HCT116 (cell line): ENCODE data around the gene CDYL. TPM values are rescaled to one million over a fixed set of nuclear protein-coding genes. Genes with fewer than 3 reads are reported as not detected.

ENCODE experiments used
- ATAC-seq: fragments of 200-7000 bp; cut with Tn5 transposase; 2 replicates; pipeline ENCODE4 v1.9.1; 2020; ENCODE audit warnings: mild to moderate bottlenecking, moderate library complexity
- BruUV-seq: library from RNA; stranded (reverse); fragments of 400-500 nt; replicated peaks from 2 replicates; lab custom pipeline; 2021; lab: Mats Ljungman, UMichigan
- CTCF ChIA-PET: fragments of 300-600 bp; sonication (Branson Sonifier 250); formaldehyde crosslinking; loops from one replicate; lab custom pipeline; 2021; ENCODE audit warnings: antibody characterized with exemption; lab: Charles Lee
- POLR2A ChIA-PET: fragments of 300-600, 350-600 bp; sonication (Branson Sonifier 250); formaldehyde crosslinking; loops from one replicate; lab custom pipeline; 2021; ENCODE audit warnings: antibody characterized with exemption; lab: Charles Lee
- RAD21 ChIA-PET, 2 experiments: fragments of 300-600 bp; sonication (Branson Sonifier 250); formaldehyde crosslinking; loops; one replicate each; lab custom pipeline; 2023; ENCODE audit warnings: low total read pairs in 2 of 2; ENCODE audit not compliant: uncharacterized antibody in 2 of 2, unreplicated experiment in 2 of 2, low non-redundant PET in 1 of 2; lab: Charles Lee
- DNase-seq: peaks from one replicate; pipeline ENCODE4 v3.0.0-alpha.2; 2010; ENCODE audit warnings: low read depth, low spot score
- H2AFZ ChIP-seq: fragments of 200-600 bp; shearing (Covaris generic), sonication (generic); 2 replicates; pipeline ENCODE4 v1.6.1; 2017; ENCODE audit warnings: low read depth, mixed run types, mixed read lengths, antibody characterized with exemption, low read length; ENCODE audit not compliant: poor library complexity, severe bottlenecking
- H3K27ac ChIP-seq: 2 replicates; pipeline ENCODE4 v1.5.1; 2012; ENCODE audit warnings: low read depth, low read length
- H3K27me3 ChIP-seq: fragments of 200-600 bp; sonication (generic); 2 replicates; pipeline ENCODE4 v1.6.1; 2016; ENCODE audit warnings: mixed run types, low read length, mixed read lengths; ENCODE audit not compliant: insufficient read depth
- H3K36me3 ChIP-seq, 2 experiments: fragments of 200-500 bp in 1 of 2; fragments of 200-600 bp in 1 of 2; sonication (Bioruptor generic) in 1 of 2; sonication (generic) in 1 of 2; 2 replicates each; pipeline versions ENCODE4 v1.5.1 to v1.6.1; 2014 to 2016; ENCODE audit warnings: low read length in 2 of 2, inconsistent platforms in 1 of 2, mixed read lengths in 1 of 2, mixed run types in 1 of 2; ENCODE audit not compliant: insufficient read depth in 2 of 2, control insufficient read depth in 1 of 2
- H3K4me1 ChIP-seq, 2 experiments: fragments of 200-600 bp in 1 of 2; sonication (generic) in 1 of 2; 2 replicates each; pipeline versions ENCODE4 v1.5.1 to v1.6.1; 2012 to 2017; ENCODE audit warnings: low read length in 2 of 2, inconsistent platforms in 1 of 2, mild to moderate bottlenecking in 1 of 2, mixed read lengths in 1 of 2, mixed run types in 1 of 2, moderate library complexity in 1 of 2; ENCODE audit not compliant: insufficient read depth in 2 of 2, control insufficient read depth in 1 of 2
- H3K4me2 ChIP-seq: fragments of 200-600 bp; sonication (generic); 2 replicates; pipeline ENCODE4 v1.6.1; 2017; ENCODE audit warnings: mixed run types, low read length, mixed read lengths
- H3K4me3 ChIP-seq, 2 experiments: fragments of 200-600 bp in 1 of 2; sonication (generic) in 1 of 2; replicated peaks in 1 of 2; 2 replicates each; pipeline ENCODE4 v1.5.1; 2011 to 2016; ENCODE audit warnings: low read length in 2 of 2, control low read depth in 1 of 2, low read depth in 1 of 2, mild to moderate bottlenecking in 1 of 2, mixed read lengths in 1 of 2, mixed run types in 1 of 2
- H3K79me2 ChIP-seq: fragments of 200-600 bp; sonication (generic); 2 replicates; pipeline ENCODE4 v1.6.1; 2017; ENCODE audit warnings: mild to moderate bottlenecking, mixed run types, low read length, moderate library complexity, mixed read lengths; ENCODE audit not compliant: insufficient read depth
- H3K9ac ChIP-seq: fragments of 200-600 bp; sonication (generic); 2 replicates; pipeline ENCODE4 v1.6.1; 2016; ENCODE audit warnings: low read length, mixed read lengths
- H3K9me2 ChIP-seq: fragments of 200-600 bp; sonication (generic), shearing (Covaris generic); 2 replicates; pipeline ENCODE4 v1.6.1; 2017; ENCODE audit warnings: mixed run types, mild to moderate bottlenecking, moderate library complexity; ENCODE audit not compliant: insufficient read depth
- H3K9me3 ChIP-seq, 2 experiments: fragments of 200-500 bp in 1 of 2; fragments of 200-600 bp in 1 of 2; sonication (Bioruptor generic) in 1 of 2; sonication (generic) in 1 of 2; 2 replicates each; pipeline ENCODE4 v1.6.1; 2014 to 2017; ENCODE audit warnings: low read length in 2 of 2, mixed read lengths in 2 of 2, inconsistent platforms in 1 of 2, low read depth in 1 of 2, mild to moderate bottlenecking in 1 of 2, mixed run types in 1 of 2, moderate library complexity in 1 of 2; ENCODE audit not compliant: control insufficient read depth in 1 of 2, insufficient read depth in 1 of 2
- H4K20me1 ChIP-seq: fragments of 200-600 bp; sonication (generic), shearing (Covaris generic); 2 replicates; pipeline ENCODE4 v1.6.1; 2017; ENCODE audit warnings: mixed run types, mild to moderate bottlenecking, moderate library complexity; ENCODE audit not compliant: insufficient read depth
- ATF3 ChIP-seq: IDR thresholded peaks from 2 replicates; pipeline ENCODE4 v1.6.1; 2012
- CBX3 ChIP-seq: IDR thresholded peaks from 2 replicates; pipeline ENCODE4 v1.6.1; 2012; ENCODE audit warnings: low read depth
- CTCF ChIP-seq, 3 experiments: fragments of 200-600 bp in 1 of 3; sonication (generic) in 1 of 3; IDR thresholded peaks in 2 of 3; conservative IDR thresholded peaks in 1 of 3; 2 replicates each; pipeline ENCODE4 v1.5.1; 2012 to 2017; ENCODE audit warnings: low read depth in 2 of 3, low read length in 2 of 3, antibody characterized with exemption in 1 of 3, borderline replicate concordance in 1 of 3, control low read depth in 1 of 3, mild to moderate bottlenecking in 1 of 3, mixed read lengths in 1 of 3, mixed run types in 1 of 3, moderate library complexity in 1 of 3; ENCODE audit not compliant: insufficient read depth in 1 of 3
- RAD21 ChIP-seq: IDR thresholded peaks from 2 replicates; pipeline ENCODE4 v1.6.1; 2012; ENCODE audit warnings: low read depth, mild to moderate bottlenecking
- SIN3A ChIP-seq: IDR thresholded peaks from 2 replicates; pipeline ENCODE4 v1.6.1; 2012; ENCODE audit warnings: low read depth
- SP1 ChIP-seq: IDR thresholded peaks from 2 replicates; pipeline ENCODE4 v1.6.1; 2012; ENCODE audit warnings: low read depth
- ZNF274 ChIP-seq: fragments of 200-500 bp; sonication (Bioruptor generic); IDR thresholded peaks from 2 replicates; pipeline ENCODE4 v1.6.1; 2014; ENCODE audit warnings: mild to moderate bottlenecking, low read depth, low read length, inconsistent platforms
- intact Hi-C: fragments of 100-400 bp; cut with micrococcal nuclease; formaldehyde crosslinking; loops from 2 replicates; pipeline ENCODE4 v1.10.0; 2022
- total RNA-seq: library from RNA; stranded (reverse); gene quantifications from one replicate; pipeline ENCODE4 v1.2.1, GENCODE V29; 2021; ENCODE audit not compliant: unreplicated experiment

CDYL gene
- total RNA-seq, 1 experiment from 2014 or later, result 42.6 TPM

- no peak for DNase-seq
- CTCF ChIA-PET, result no interaction called here
Measured at GRCh38 chr6:4936681-4937041, 160.5 kb downstream of the CDYL start.

More at GRCh38 chr6:4936681-4937041, 160.5 kb downstream of the CDYL start:
- TF ChIP-seq SP1, result no peak
- no peak for TF ChIP-seq ZNF274
- TF ChIP-seq CTCF (IDR thresholded peaks at IDR 0.05 in 2 of 3, conservative IDR thresholded peaks at IDR 0.05 in 1 of 3; ENCODE audit: borderline replicate concordance in 1 of 3, insufficient read depth in 1 of 3, low read depth in 2 of 3, low read length in 2 of 3), result peak; percentile 45 to 71 (median 57); a peak in 5 of 6 replicates
- TF ChIP-seq ATF3, result no peak
- no peak for TF ChIP-seq CBX3
- no peak for TF ChIP-seq SIN3A
- peak; percentile 79 for TF ChIP-seq RAD21
- no peak overlapping the region for H3K4me2 ChIP-seq
- no peak overlapping the region for H2AFZ ChIP-seq
- H3K9ac ChIP-seq, result no peak overlapping the region
- no peak overlapping the region for H3K4me3 ChIP-seq
- peaks cover 22 to 26% of the 10 kb centered on the region in 2 experiments for H3K4me1 ChIP-seq
- intact Hi-C loops, result loop anchor here (1.0 to 10.0 kb wide), 5 partner anchors 132 to 623 kb away; partner anchors contain the start of gene CDYL
- RAD21 ChIA-PET, result no interaction called here
- no peaks in the 10 kb centered on the region; the same call in 1 of the 2 replicates for H4K20me1 ChIP-seq
- H3K79me2 ChIP-seq, result peaks cover 22% of the 10 kb centered on the region
- POLR2A ChIA-PET, result no interaction called here
- peaks cover 0 to 5% of the 10 kb centered on the region in 2 experiments; a peak in 1 of 4 replicates for H3K36me3 ChIP-seq
- no peaks in the 10 kb centered on the region for H3K9me3 ChIP-seq
- H3K27me3 ChIP-seq, result no peaks in the 10 kb centered on the region
- H3K27ac ChIP-seq, result no peak overlapping the region
- no TSS peak for BruUV-seq
- H3K9me2 ChIP-seq, result no peaks in the 10 kb centered on the region
- peak; percentile 67; the same call in 1 of the 2 replicates for ATAC-seq
